PC-9 (cell line): Measurements from ENCODE around the gene LIAS.

Source experiments
- EZH2 ChIP-seq: fragments of 200-600 bp; sonication (generic); IDR thresholded peaks from 2 replicates; pipeline ENCODE4 v1.8.0; 2017; ENCODE audit warnings: antibody characterized with exemption, low read depth
- TF ChIP-seq, protein P1 (sequence below): fragments of 200-600 bp; sonication (generic); conservative IDR thresholded peaks from 2 replicates; pipeline ENCODE4 v1.6.1; 2017; ENCODE audit warnings: mixed run types, antibody characterized with exemption, mild to moderate bottlenecking, moderate library complexity

DNA sequence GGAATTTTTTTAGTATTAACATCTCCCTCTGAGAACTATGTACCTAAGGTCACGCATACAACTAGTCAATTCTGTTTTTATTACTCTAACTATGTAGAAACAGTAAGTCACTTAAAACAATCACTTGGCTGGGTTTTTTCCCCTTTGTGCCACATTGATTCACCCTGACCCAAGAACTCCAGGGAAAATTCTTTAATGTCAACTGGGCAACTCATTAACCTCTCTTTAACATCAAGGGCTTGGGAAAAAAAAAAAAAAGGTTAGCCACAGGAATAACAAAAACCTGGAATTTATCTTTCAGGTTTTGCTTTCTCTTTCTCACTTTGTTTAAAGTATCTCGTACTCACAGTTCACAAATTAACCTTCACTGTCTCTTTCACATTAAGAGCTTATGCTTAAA is 8.2 kb upstream of the LIAS start:
- no peak for TF ChIP-seq EZH2
- TF ChIP-seq, protein P1, sequence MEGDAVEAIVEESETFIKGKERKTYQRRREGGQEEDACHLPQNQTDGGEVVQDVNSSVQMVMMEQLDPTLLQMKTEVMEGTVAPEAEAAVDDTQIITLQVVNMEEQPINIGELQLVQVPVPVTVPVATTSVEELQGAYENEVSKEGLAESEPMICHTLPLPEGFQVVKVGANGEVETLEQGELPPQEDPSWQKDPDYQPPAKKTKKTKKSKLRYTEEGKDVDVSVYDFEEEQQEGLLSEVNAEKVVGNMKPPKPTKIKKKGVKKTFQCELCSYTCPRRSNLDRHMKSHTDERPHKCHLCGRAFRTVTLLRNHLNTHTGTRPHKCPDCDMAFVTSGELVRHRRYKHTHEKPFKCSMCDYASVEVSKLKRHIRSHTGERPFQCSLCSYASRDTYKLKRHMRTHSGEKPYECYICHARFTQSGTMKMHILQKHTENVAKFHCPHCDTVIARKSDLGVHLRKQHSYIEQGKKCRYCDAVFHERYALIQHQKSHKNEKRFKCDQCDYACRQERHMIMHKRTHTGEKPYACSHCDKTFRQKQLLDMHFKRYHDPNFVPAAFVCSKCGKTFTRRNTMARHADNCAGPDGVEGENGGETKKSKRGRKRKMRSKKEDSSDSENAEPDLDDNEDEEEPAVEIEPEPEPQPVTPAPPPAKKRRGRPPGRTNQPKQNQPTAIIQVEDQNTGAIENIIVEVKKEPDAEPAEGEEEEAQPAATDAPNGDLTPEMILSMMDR, result no peak
